GM19468 (cell line): ENCODE results near the gene FANCG.

Experiments
- ATAC-seq: cut with Tn5 transposase; IDR thresholded peaks from one replicate; pipeline ENCODE4 v1.9.1; 2021; ENCODE audit warnings: mild to moderate bottlenecking, moderate library complexity, moderate number of reproducible peaks; ENCODE audit not compliant: unreplicated experiment; ENCODE audit errors: extremely low read depth

The FANCG gene

DNA sequence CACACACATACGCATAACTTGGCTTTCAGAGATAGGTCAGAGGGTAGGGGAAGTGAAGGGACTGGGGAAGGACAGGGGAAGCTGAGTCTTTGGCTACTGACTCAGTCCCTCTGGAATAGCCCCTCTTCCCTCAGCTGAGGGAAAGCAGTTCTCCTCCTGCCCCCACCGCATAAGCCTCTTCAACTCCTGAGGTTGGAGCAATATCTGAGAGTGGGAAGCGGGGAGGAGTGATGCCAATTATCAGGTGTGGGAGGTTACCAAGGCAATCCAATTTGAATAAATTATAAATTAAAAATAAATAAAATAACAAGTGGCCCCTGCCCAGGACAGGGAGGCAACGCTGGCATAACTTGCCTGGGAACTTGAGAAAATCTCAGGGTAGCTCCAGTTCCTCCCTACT is 24.8 kb upstream of the FANCG start:
- no peak for ATAC-seq

DNA sequence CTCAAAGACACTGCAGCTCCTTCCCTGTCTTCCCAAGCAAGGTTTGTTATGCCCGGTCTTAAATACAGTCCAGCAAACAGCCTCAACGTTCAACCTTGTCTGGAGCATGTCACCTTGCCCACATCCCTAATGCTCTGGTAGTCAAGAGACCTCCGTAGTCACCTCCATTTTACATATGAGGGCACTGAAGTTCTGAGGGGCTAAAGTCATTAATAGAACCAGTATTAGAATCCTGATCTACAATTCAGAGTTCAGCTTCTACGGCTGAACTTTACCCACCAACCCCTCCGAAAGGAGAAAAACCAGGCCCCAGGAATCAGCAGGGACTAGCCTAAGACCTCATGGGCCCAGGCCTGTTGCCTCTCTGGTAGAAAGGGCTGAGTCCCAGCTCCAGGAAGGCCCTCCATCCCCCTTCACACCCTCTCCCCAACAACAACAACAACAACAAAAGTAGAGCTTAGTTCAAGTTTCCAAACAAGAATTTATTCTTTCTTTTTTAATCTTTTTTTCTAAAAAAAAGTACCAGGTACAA is 24.0 kb upstream of the FANCG start:
- ATAC-seq = no peak

DNA sequence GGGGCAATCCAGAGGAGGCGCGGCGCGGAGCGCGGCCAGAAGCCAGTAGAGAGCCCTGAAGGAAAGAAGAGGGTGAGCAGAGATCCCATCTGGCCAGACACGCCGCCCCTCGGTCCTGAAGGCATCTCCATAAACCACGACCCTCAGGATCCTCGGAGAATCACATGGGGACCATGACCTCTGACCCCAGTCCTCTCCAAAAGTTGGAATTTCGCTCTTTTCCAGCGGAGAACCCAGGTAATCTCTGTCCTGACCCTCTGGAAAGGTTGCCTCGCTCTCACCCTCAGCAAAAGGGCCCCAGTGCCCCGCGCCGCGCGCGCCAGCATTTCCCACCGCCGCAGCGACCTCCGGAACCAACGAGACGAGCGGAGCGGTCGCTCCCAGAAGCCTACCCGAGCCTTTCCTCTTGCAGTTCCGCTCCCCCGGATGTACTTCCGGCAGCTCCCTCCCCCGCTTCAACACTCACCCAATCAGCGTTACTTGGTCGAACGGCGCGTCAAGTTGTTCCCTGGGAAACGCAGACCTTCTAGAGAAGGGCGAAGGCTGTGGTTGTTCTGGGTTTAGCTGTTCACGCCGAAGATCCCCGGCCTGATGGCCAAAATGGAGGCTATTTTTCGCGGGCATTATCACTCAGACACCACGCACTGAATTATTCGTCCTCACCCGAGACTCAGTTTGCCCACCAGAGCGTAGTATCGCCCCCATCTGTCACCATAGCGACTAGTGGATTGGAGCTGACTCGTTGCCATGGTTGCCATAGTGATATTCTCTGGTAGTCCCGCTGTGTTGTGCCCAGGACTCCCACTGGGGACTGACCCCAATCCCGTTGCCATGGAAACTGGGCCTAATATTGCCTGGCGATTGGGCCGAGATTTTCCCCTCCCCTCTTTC is 23.3 kb upstream of the FANCG start, which contains the start of gene STOML2:
STOML2 (minus strand) TSS at position 363 of the 891 bp plus-strand sequence; CDS start at position 326, 37 bp downstream.
- peak; percentile 77 for ATAC-seq

DNA sequence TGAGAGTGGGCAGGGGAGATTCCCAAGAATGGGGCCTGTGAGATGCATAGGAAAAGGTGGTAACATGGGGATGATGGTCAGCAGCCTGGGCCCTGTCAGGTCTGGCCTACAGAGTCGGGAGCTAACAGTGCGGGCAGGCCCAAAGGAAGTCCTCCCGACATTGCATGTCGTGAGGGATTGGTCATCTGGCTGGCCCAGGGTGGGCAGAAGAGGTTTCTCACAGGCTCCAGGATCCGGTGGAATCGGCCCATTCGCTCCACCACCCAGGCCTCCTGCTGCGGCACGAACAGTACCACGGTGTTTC is 22.7 kb upstream of the FANCG start:
- ATAC-seq = no peak

DNA sequence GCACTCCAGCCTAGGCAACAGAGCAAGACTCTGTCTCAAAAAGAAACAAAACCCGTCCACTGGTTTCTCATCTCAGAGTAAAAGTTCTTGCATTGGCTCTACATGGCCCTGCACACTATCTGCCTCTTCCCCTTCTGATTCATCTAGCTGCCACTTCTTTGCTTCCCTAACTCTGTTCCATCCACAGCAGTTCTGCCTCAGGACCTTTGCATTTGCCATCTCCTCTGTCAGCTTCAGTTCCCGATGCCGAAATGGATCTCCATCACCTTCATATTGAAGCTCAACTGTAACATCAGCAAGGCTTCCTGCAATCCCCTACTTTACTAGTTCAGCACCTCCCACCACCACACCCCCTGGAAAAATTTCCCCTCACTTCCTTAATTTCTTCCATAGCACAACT is 17.8 kb upstream of the FANCG start:
- no peak for ATAC-seq

DNA sequence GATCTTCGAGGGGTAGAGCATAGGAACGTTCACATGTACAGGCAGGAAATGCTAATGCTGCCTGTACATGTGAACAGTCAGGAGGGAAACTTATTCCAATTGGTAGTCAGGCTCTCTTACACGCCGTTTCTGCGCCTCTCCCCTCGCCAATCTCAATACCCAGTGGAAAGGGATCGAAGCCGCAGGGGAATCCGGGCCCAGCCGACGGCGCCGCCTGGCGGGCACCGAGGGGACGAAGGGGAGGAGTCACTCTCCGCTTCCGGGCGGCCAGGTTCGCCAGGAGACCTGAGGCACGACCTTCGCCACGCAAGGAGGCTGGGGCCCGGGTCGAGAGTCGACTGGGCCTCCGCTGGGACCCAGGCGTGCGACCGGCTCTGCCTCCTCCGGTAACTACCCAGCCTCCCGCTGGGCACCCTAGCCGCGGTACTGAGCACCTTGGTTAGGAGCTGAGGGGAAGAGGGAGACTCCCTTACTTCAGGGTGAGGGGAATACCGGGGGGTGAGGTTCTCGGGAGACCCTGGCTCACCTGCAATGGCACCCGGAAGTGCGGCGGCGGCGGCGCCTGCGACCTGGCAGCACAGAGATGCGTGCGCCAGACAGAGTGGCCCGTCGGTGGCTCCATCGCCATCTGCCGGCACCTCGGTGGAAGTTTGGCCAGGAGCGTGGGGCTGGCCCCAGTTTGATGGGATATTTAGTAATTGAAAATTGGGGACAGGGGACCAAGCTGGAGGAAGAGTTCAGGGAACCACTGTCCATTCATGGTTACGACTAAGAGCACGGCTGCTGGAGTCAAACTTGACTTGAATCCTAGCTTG is 16.5 kb upstream of the FANCG start, which contains the start of gene PIGO:
PIGO (minus strand) TSS at position 557 of the 815 bp plus-strand sequence. CDS start 1,026 bp downstream, outside the sequence.
- peak; percentile 59 for ATAC-seq

DNA sequence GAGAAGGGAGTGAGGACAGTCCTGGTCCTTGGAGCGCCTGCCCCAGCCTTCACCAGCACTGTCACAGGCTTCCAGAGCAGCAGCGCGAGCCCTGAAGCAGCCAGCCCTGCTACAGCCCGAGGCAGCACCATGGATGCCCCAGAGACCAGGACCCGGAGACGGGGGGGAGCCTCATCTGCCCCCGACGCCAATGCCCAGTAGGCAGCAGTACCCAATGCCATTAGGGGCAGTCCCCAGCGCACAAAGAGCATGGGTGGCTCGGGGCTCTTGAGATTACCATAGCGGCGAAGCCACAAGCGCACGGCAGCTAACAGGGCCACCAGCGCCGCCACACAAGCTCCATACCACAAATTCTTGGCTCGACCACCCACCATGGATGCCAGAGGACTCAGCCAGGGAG is 11.8 kb upstream of the FANCG start:
- no peak for ATAC-seq

DNA sequence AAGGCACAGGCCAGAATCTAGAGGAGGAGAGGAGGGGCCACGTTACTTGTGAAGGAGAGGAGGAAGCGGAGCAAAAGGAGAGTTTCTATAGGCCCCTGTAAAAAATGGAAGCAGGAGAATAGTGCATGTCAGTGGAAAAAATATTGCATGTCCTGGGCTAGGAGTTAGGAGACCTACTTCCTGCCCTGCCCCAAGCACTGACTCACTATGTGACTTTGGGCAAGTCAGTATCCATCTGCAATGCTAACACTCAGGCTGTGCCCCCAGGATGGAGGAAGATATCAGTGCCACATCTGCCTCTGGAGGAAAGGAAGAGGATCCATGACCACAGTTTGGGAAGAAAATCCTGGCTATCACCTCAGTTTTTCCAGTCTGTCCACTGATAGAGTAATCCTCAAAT is 9.7 kb upstream of the FANCG start:
- no peak for ATAC-seq

DNA sequence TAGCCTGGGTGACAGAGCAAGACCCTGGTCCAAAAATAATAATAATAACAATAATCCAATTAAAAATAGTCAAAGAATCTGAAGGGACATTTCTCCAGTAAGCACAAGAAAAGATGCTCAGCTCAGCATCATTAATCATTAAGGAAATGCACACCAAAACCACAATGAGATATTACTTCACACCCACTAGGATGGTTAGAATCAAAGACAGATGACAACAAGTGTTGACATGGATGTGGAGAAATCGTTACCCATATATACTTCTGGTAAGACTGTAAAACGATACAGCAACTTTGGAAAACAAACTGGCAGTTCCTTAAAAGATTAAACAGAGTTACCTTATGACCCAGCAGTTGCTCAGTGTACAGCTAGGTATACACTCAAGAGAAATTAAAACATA is 5.3 kb upstream of the FANCG start:
- ATAC-seq = no peak

DNA sequence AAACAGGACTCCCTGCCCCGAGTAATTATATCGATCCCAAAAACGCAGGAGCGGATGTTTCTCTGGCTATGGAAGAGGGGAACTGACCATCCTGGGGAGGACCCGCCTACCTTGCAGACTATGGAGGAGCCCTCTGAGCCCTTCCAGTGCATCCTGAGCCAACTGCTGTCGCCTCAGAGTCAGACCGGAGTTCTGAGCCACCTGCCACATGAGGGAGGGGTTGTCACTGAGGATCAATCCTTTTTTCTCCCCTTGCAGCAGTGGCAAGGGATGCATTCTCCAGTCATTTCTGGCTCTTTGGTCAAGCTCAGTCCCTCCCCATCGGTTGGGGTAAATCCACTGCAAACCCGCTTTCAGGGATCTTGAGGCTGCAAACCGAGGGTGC is 709 bp downstream of the FANCG start:
- no peak for ATAC-seq

DNA sequence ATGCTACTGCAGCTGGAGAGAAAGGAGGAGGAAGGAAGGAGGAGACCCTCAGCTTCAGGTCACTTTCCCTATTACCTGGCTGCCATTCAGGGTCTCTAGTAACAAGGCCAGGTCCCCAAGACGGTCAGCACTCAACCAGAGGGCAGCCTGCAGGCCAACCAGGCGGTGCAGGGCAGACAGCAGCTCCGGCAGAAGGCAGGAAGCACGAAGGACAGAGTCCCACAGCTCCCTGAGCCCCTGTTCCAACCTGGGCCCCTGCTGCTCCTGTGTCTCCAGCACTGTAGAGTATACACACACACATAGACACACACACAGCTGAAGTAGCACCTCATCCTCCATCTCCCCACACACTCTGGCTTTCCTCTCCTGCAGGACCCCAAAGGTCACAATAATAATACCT is 1.7 kb downstream of the FANCG start:
- no peak for ATAC-seq

DNA sequence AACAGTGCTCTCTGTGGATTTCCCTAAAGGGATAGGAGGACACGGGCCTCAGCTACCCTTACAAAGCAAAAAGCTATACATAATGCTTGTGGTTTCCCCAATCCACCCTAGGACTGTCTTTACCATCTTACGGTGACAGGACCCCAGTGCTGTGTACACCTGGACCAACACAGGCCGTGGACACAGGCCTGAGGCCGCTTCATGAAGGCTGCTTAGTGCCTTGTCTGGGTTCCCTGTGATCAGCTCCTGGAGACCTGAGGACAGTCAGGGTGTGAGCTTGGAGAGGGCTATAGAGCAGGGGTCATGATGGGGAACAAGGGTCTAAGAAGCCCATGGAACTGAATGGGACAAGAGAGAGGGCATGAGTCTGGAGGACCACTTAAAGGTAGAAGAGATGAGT is 2.9 kb downstream of the FANCG start:
- no peak for ATAC-seq

DNA sequence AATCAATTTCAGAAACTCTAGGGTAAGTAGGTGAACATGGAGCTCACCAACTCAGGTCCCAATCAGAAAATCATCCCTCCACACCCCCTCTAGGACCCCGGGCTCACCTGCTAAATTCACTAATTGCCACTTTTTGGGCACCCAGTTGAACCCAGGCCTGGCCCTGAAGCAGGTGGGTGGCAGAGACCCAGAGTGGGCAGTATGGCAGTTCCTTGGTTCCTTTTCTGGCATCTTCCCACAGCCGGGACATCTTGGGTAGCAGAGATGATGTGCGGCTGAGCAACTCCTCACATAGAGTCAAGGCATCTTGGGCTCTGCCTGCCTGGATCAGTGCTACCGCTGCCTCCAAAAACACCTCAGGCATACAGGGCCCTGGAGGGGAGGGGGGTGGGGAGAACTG is 4.4 kb downstream of the FANCG start:
- no peak for ATAC-seq

DNA sequence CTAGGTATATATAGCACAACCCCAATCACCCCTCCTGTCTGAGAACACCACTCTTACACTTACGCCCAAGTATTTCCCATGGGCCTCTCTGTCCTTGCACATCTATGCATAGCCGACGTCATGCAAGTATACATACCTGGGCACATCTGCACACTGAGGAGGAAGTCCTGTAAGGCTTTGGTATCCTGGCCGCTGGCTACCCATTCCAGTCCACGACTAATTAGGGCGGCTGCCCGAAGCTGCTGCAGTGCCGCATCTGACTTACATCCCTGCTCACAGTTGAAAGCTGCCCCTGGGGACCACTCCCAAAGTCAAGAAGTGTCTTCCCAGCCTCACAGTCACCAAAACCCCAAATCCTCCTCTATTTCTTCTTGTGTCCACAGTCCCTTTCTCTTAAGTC is 5.0 kb downstream of the FANCG start:
- ATAC-seq = no peak

DNA sequence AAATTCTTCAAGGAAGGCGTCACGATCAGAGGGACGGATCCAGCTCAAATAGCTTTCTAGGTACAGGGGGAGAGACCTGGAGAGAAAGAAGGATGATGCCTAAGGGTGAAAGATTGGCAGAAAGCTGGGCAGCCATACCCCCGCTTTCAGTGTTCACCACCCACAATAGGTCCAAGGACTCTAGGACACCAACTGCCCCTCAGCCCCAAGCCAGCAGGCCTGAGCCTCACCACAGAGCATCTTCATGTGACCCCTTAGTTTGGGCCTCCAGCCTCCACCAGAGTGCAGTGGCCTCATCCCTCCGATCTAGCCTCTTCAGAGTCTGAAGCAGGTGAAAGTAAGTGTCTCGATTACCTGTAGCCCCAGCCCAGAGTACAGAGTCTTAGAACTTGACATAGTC is 5.6 kb downstream of the FANCG start:
- ATAC-seq = no peak

DNA sequence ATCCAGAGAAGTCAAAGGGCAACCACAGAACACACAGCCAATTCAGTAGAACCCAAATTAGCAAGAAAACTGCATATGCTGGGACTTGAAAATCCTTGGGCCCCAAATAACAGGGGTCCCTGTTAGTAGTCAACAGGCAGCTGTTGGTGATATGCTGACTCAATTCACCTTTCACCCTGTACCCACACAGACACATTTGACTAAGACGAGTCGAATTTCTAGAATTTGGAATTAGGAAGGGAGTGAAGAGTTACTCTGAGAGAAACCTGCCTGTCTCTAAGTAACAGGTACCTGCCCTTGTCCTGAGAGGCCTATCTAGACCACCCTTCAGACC is 6.5 kb downstream of the FANCG start:
- no peak for ATAC-seq

DNA sequence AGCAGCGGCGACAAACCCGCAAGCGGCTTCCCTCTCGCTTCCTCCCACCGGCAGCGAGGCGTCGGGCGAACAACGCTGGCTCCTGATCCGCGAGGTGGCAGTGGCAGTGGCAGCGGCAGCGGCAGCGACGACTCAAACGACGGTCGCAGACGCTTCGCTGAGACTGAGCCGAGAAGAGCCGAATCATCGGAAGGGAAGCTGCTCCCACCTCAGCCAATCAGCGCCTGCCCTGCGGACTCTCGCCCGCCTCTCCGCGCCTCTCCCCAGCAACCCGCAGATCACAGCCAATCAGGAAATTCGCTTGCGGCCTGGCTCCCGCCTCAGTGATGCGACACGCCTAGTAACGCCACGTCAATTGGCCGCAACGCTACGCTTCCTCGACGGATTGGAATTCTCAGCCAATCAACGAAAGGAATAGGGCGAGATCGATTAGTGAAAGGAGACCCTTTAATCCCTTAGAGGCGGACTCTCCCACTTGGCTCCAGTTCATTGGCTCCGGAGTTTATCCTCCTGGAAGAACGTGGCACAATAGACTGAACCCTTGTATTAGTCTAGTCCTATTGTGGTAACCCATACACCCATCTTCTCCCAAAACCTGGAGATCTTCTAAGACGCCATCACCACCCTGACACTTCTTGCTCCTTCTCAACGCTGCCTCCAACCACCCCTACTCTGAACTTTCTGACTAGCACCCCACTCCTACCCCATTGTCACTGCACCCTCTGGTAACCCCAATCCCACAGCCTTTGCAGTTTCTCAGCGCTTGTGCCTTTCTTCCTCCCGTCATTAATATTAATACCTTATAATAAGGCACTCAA is 7.1 kb downstream of the FANCG start, which contains the start of gene VCP:
VCP (minus strand) TSS at position 165 of the 818 bp plus-strand sequence. CDS start 272 bp downstream, outside the sequence.
- ATAC-seq = peak; percentile 75

DNA sequence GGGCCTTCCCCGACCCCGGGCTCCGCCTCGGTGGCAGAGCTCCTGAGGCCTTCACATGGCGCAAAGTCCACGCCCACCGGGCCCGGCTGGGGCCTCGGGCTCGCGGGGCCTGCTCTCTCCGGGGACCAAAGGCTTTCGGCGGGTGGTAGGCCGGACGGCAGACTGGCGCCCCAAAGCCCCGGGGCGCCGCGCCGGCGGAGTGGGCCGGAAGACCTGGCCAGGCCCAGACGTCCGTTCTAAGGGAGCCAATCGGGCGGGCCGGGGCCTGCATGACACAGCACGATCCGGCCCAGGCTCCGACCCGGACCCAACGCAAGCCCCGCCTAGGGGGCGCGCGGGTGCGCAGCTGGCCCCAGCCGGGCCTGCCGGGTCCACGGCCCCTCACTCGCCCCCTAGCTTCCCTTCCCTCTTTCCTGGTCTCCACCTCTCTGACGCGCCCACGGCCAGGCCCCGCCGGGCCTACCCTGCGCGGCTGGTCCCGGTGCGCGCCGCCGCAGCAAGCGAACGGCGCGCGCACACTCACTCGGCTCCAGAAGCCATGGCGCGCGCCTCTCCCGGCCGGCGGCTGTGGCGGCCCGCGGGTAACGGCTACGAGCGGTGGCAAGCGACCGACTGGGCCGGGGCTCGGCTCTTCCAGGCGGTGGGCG is 7.8 kb downstream of the FANCG start:
- peak; percentile 49 for ATAC-seq

DNA sequence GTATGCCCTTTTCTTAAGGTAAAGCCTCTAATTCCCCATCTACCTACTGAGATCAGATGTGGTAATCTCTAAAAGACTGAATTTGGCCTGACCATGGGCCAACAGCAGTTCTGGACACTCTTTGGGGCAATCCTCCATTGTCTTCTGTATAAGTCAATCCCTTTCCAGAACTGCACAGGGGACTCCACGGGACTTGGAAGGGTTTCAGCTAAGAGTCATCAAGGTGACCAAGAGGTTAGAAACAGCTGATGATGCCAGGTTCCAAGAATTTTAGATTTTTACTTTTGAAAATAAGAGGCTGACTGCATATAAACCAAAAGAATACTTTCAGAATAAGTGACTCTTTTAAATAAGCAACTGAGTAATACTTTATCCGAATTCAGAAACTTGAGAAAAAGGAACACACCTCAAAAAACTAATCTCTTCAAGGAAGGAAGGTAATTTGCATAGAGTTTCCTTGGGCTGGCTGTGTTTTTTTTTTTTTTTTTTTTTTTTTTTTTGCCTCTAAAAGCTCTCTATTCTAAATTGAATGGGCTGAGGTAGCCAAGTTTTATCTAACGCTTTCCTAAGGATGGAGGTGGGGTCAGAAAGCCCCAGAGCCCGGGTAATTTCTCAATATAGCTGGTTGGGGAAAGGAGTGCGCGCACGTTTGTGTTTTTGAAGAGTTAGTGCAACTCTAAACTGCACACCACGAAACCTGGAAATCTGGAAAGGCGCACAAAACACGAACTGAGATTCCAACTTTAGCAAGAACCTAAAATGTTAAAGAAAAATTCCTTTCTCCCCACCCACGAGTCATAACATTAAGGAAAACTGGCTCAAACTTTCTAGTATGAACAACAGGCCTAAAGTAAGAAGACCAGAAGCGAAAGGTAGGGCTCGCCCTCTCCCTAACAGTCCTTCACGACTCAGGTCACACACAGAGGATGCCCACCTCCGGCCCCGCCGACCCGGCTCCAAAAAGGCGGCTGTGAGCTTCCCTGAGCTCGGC is 8.6 kb downstream of the FANCG start:
- ATAC-seq = no peak
